Stomach smooth muscle (tissue), 2 donors: Measurements from ENCODE around the gene OTOG.

Source experiments
- H3K27ac ChIP-seq: one replicate; pipeline ENCODE4 v1.7.0; 2013; ENCODE audit warnings: mild to moderate bottlenecking, low read length, inconsistent platforms
- H3K27me3 ChIP-seq, 2 donors: one replicate each; pipeline ENCODE4 v1.7.0; 2013; ENCODE audit warnings: low read length in 2 of 2; ENCODE audit not compliant: insufficient read depth in 2 of 2, control insufficient read depth in 1 of 2
- H3K36me3 ChIP-seq, 2 donors: one replicate each; pipeline ENCODE4 v1.7.0; 2013; ENCODE audit warnings: low read length in 2 of 2; ENCODE audit not compliant: control insufficient read depth in 2 of 2, insufficient read depth in 2 of 2
- H3K4me1 ChIP-seq: one replicate; pipeline ENCODE4 v1.7.0; 2013; ENCODE audit warnings: low read length; ENCODE audit not compliant: control insufficient read depth, insufficient read depth
- H3K4me3 ChIP-seq, 2 donors: one replicate each; pipeline ENCODE4 v1.7.0; 2013; ENCODE audit warnings: low read length in 2 of 2
- H3K9ac ChIP-seq, 2 donors: one replicate each; pipeline ENCODE4 v1.7.0; 2013; ENCODE audit warnings: low read length in 2 of 2, mild to moderate bottlenecking in 1 of 2
- H3K9me3 ChIP-seq, 2 donors: one replicate each; pipeline ENCODE4 v1.7.0; 2013; ENCODE audit warnings: low read length in 2 of 2; ENCODE audit not compliant: control insufficient read depth in 2 of 2
- donor health status: healthy.
- donor health status: Pancreatic carcinoma.

OTOG gene

GRCh38 chr11:17636721-17637120, 89.7 kb downstream of the OTOG start:
- Histone ChIP-seq H3K36me3 (no peaks in the 10 kb centered on the region), H3K9me3 (no peaks in the 10 kb centered on the region), H3K9ac (no peak overlapping the region), H3K4me1 (no peaks in the 10 kb centered on the region), H3K4me3 (no peak overlapping the region), H3K27ac (no peak overlapping the region), H3K27me3 (no peaks in the 10 kb centered on the region)

GRCh38 chr11:17637901-17638300, 90.8 kb downstream of the OTOG start:
- no peaks in the 10 kb centered on the region for H3K36me3 ChIP-seq
- no peaks in the 10 kb centered on the region for H3K4me1 ChIP-seq

GRCh38 chr11:17638311-17638710, 91.3 kb downstream of the OTOG start:
- Histone ChIP-seq H3K36me3 (no peaks in the 10 kb centered on the region), H3K9me3 (no peaks in the 10 kb centered on the region), H3K9ac (no peak overlapping the region), H3K27ac (no peak overlapping the region), H3K4me3 (no peak overlapping the region), H3K27me3 (no peaks in the 10 kb centered on the region), H3K4me1 (no peaks in the 10 kb centered on the region)

More at GRCh38 chr11:17637901-17638300, 90.8 kb downstream of the OTOG start:
- H3K9me3 ChIP-seq = no peaks in the 10 kb centered on the region
- H3K27me3 ChIP-seq = no peaks in the 10 kb centered on the region
- H3K27ac ChIP-seq = no peak overlapping the region
- H3K9ac ChIP-seq = no peak overlapping the region
- H3K4me3 ChIP-seq = no peak overlapping the region

GRCh38 chr11:17639091-17639490, 92.0 kb downstream of the OTOG start:
- H3K4me3 ChIP-seq = no peak overlapping the region
- no peak overlapping the region for H3K9ac ChIP-seq
- no peaks in the 10 kb centered on the region for H3K9me3 ChIP-seq
- H3K36me3 ChIP-seq = no peaks in the 10 kb centered on the region
- no peaks in the 10 kb centered on the region for H3K27me3 ChIP-seq
- H3K27ac ChIP-seq = no peak overlapping the region
- peaks cover 5% of the 10 kb centered on the region for H3K4me1 ChIP-seq

GRCh38 chr11:17639781-17640180, 92.7 kb downstream of the OTOG start:
- H3K27me3 ChIP-seq = no peaks in the 10 kb centered on the region
- no peak overlapping the region for H3K4me3 ChIP-seq
- no peaks in the 10 kb centered on the region for H3K9me3 ChIP-seq
- no peak overlapping the region for H3K9ac ChIP-seq
- H3K4me1 ChIP-seq = peaks cover 6% of the 10 kb centered on the region
- H3K36me3 ChIP-seq = no peaks in the 10 kb centered on the region
- no peak overlapping the region for H3K27ac ChIP-seq

- H3K27ac ChIP-seq = no peak overlapping the region
- no peaks in the 10 kb centered on the region for H3K9me3 ChIP-seq
- H3K36me3 ChIP-seq = no peaks in the 10 kb centered on the region
- no peaks in the 10 kb centered on the region for H3K27me3 ChIP-seq
- no peak overlapping the region for H3K9ac ChIP-seq
- H3K4me3 ChIP-seq = no peak overlapping the region
- peaks cover 6% of the 10 kb centered on the region for H3K4me1 ChIP-seq
Measured at GRCh38 chr11:17640493-17641164, 93.6 kb downstream of the OTOG start.

GRCh38 chr11:17641792-17642350, 94.8 kb downstream of the OTOG start:
- H3K9me3 ChIP-seq = no peaks in the 10 kb centered on the region
- no peaks in the 10 kb centered on the region for H3K27me3 ChIP-seq
- no peaks in the 10 kb centered on the region for H3K36me3 ChIP-seq
- no peak overlapping the region for H3K27ac ChIP-seq
- H3K9ac ChIP-seq = no peak overlapping the region
- peaks cover 6% of the 10 kb centered on the region for H3K4me1 ChIP-seq
- H3K4me3 ChIP-seq = no peak overlapping the region

- Histone ChIP-seq H3K36me3 (no peaks in the 10 kb centered on the region), H3K4me3 (no peak overlapping the region), H3K27me3 (no peaks in the 10 kb centered on the region), H3K27ac (no peak overlapping the region), H3K4me1 (peaks cover 6% of the 10 kb centered on the region), H3K9me3 (no peaks in the 10 kb centered on the region), H3K9ac (no peak overlapping the region)
Measured at GRCh38 chr11:17642370-17642769, 95.3 kb downstream of the OTOG start.

- Histone ChIP-seq H3K36me3 (no peaks in the 10 kb centered on the region), H3K4me1 (peaks cover 6% of the 10 kb centered on the region), H3K4me3 (no peak overlapping the region), H3K9ac (no peak overlapping the region), H3K27me3 (no peaks in the 10 kb centered on the region), H3K9me3 (peaks cover 0 to 3% of the 10 kb centered on the region in 2 donors), H3K27ac (no peak overlapping the region)
Measured at GRCh38 chr11:17642980-17643379, 95.9 kb downstream of the OTOG start.

- H3K4me3 ChIP-seq = no peak overlapping the region
- no peak overlapping the region for H3K9ac ChIP-seq
- peaks cover 0 to 2% of the 10 kb centered on the region in 2 donors for H3K27me3 ChIP-seq
- peaks cover 6% of the 10 kb centered on the region for H3K4me1 ChIP-seq
- H3K27ac ChIP-seq = no peak overlapping the region
- H3K9me3 ChIP-seq = peaks cover 0 to 4% of the 10 kb centered on the region in 2 donors
- no peaks in the 10 kb centered on the region for H3K36me3 ChIP-seq
Measured at GRCh38 chr11:17643506-17644405, 96.7 kb downstream of the OTOG start.
